CD4-positive, alpha-beta T cell treated with Interferon gamma for 1 hour (primary cell): ENCODE data around the gene OXSR1.
A peak's percentile ranks its signal among the peaks of the same experiment; 100 is the strongest.

Experiments used
- DNase-seq: peaks from one replicate; pipeline ENCODE4 v3.0.0-alpha.2; 2020

OXSR1 gene

DNA sequence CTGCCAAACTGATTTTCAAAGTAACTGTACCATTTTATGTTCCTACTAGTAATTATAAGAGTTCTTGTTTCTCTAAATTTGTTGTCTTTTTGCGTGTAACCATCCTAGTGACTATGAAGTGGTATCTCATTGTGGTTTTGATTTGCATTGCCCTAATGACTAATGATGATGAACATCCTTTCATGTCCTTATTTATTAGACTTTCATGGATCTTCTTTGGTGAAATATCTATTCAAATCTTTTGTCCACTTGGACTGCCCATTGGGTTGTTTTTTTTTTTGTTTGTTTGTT is 3.6 kb downstream of the OXSR1 start:
- no peak for DNase-seq

DNA sequence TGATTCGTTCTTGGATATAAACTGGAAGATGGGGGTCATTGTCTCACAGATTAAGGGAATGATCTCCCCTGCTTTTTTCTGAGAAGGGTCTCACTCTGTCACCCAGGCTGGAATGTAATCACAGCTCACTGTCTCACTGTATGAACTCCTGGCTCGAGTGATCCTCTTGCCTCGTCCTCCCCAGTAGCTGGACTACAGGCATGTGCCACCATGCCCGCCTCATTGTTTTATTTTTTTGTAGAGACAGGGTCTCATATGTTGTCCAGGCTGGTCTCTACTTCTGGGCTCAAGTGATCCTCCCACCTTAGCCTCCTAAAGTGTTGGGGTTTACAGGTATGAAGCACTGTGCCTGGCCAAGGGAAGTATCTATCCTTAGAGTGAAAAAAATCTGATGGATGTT is 5.4 kb downstream of the OXSR1 start:
- DNase-seq: no peak

DNA sequence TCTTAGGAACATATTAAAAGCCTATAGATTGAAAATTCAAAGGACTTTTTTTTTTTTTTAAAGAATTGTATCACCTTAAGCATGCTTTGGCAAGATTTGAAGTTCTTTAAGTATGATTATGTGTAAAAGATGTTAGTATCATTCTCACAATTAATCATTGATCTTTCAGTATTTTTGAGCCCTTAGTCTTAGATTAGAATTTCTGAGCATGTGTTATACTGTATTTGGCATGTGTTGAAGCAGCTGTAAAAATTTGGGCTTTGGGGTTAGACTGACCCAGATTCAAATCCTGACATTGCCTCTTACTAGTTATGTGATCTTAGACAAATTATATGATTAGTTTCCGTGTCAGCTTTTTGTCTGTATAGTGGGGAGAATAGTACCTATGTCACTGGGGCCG is 6.3 kb downstream of the OXSR1 start:
- DNase-seq: no peak

DNA sequence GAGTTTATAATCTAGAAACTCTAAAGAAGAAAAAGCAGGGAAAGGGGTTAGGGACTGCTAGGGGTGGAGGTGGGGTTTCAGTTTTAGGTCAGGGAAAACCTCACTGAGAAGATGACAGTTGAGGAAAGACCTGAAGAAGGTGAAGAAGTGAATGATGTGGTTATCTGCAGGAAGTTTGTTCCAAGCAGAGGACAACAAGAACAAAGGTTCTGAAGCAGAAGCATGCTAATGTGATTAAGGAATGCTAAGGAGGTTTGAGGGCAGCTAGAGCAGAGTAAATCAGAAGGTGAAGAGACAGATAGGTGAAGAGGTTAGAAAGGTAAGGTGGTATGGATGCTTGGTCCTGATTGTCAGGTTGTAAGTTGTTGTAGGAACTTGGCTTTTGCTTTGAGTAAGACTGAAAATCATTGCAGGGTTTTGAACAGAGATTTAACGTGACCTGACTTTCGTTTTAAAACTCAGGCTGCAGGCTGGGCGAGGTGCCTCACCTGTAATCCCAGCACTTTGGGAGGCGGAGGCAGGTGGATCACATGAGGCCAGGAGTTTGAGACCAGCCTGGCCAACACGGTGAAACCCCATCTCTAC is 8.6 kb downstream of the OXSR1 start:
- no peak for DNase-seq

DNA sequence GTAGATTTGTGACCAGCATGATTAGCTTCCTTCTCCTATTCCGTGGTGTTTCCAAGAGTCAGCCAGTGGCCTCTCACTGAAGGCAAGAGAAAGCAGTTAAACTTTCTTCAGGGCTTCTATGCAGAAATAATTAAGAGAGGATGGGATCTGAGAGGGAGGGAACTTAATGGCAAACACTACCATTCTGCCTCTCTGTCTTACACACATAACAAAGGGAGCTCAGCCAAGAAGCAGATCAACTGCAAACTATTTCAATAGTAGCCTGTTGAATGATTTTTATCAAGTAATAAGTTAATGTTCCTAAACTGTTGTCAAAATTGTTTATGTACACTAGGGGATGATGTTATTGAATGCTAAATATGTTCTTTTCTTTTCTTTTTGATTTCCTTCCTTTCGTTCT is 11.8 kb downstream of the OXSR1 start:
- DNase-seq: no peak

DNA sequence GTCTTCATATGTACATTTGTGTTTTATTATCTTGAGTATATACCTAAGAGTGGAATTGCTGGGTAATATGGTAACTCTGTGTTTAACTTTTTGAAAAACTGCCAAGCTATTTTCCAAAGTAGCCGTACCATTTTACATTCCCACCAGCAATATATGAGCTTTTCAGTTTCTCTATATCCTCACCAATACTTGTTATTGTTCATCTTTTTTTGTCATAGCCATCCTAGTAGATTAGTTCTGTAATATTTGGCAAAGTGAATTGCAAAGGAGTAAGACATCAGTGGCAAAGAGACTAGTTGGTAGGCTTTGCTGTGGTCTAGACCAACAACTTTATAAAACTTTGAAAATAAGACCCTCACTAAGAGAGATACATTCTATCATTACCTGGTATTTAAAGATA is 21.4 kb downstream of the OXSR1 start:
- no peak for DNase-seq

DNA sequence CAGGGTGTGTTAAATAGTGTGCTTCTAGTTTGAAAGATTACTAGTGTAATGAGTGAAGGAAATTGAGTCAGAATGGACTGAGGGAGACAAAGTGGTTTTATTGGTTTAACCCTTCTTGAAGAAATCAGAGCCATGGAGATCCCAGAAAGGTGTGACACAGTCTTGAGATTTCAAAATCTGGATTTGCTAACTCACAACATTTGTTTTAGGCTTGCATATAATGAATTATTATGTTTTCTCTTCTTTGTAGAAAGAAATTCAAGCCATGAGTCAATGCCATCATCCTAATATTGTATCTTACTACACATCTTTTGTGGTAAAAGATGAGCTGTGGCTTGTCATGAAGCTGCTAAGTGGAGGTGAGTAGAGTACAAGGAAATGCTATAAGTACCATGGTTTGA is 25.1 kb downstream of the OXSR1 start:
- DNase-seq: no peak

DNA sequence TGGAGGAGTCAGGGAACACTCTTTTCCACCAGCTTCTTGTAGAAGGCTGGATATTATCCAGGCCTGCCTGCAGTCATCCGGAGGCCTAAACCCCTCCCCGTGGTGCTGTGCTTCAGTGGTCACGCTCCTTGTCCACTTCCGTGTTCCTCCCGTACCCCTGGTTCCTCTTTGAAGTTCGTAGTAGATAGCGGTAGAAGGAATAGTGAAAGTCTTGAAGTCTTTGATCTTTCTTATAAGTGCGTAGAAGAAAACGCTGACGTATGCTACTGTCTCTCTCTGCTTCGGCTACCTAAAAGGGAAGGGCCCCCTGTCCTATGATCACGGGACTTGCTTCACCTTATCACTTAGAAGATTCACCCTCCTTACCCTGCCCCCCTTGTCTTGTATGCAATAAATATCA is 37.6 kb downstream of the OXSR1 start:
- peak; percentile 4 for DNase-seq

DNA sequence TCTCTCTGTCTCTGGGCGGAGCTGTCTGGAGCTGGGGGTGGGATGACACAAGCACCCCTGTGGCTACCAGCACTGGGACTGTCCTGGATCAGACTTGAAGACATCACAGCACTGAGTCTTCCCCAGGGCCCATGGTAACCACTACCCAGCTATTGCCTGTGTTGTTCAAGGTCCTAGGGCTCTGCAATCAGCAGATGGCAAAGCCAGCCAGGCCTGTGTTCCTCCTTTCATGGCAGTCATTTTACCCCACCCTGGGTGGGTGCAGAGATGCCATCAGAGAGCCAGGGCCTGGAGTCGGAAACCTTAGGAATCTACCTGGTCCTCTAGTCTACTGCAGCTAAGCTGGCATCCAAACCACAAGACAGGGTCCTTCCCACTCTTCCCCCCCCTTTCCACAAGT is 38.4 kb downstream of the OXSR1 start:
- no peak for DNase-seq

DNA sequence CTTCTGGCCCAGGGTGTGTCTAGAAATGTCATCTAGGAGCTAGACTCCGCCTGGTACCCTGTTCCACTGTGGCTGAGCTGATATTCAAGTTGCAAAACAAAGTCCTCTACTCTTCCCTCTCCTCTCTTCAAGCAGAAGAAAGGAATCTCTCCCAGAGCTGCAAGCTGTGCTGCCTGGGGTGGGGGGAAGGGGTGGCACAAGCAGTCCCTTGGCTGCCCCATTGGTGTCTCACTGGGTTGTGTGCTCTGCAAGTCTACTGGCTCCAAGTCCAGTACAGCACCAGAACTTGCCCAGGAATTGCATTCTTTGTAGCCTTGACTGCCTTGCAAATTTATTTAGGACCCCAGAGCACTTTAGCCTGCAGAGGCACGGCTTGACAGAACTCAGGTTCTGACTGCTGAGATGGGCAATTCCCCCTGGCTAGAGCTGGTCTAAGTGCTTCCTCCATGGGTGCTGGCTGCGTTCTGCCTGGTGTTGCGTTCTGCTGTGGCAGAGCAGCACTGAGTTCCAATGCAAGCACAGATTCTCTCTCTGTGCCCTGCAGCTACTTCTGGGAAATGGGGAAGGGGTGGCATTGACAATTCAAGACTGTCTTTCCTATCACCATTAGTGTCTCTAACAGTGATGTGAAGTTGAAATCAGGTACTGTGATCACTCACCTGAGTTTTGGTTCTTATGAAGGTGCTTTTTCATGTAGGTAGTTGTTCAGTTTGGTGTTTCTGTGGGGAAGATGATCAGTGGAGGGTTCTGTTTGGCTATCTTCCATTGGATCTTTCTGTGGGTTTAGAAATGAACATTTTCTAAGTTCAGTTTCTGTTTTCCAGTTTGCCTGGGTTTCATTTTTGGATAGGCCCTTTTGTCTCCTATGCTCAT is 39.5 kb downstream of the OXSR1 start:
- DNase-seq: no peak

DNA sequence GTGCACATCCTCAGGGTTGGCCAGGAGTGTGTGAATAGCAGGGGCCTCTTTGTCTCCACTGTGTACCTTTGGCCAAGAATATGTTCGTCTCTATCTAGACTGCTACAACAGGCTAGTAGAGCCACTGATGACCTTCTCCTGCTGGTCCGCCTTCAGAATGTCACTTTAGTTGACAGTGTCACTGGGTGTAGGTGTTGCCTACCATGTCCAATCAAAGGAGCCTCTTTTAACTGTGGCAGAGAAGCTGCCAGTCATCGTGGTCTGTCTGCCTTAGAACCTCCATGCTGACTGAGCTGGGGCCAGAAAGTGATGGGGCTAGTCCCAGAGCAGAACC is 40.1 kb downstream of the OXSR1 start:
- no peak for DNase-seq

DNA sequence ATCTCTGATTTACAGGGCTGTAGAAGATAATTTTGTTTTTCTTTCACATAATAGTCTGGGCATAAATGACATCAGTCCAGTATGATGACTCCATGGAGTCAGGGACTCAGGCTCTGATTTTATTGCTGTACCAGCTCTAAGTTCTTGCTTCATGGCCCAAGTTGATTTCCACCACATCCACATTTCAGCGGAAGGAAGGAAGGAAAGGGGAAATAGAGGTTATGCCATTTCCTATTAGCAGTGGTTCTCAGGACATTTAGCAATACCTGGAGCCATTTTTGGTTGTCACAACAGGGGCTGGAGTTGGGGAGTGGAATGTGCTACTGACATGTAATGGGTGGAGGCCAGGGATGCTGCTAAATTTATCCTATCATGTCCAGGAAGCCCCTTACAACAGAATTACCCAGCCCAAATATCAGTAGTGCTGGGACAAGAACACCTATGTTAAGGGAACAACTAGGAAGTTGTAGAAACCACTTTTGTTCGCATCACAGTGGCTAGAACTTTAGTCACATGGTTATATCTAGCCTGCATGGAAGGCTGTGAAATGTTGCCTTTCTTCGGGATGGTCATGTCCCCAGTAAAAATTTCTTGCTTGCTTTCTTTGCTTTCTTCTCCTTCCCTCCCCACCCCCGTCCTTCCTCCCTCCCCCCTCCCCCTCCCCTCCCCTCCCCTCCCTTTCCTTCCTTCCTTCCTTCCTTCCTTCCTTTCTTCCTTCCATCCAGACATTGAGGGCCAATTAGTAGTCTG is 42.1 kb downstream of the OXSR1 start:
- no peak for DNase-seq

DNA sequence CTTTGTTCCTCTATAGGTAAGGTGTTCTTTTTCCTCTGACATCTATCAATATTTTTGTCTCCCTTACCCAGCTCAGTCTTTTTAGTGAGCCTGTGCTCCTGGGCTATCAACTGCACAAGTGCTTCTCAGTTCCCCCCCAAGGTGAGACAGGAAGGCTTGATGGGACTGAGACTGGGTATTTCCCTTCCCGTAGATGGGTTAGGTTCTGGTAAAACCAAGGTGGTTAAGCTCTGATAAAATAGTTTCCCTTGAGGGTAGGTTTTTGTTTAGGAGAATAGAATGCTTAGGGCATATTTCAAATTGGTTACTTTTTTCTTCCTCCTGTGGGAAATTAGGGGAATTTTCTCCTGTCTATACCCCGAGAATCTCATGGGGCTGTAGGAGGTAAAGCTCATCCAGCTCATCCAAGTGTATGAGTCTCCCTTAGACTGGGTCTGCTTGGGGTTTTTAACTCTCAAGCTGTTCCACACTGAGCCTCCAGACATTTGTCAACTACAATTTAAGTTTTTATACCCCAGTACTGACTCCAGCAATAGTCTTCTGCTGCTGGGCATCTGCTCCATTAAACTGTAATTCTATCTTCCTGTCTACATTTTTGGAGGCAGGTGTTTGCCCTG is 44.9 kb downstream of the OXSR1 start:
- no peak for DNase-seq

DNA sequence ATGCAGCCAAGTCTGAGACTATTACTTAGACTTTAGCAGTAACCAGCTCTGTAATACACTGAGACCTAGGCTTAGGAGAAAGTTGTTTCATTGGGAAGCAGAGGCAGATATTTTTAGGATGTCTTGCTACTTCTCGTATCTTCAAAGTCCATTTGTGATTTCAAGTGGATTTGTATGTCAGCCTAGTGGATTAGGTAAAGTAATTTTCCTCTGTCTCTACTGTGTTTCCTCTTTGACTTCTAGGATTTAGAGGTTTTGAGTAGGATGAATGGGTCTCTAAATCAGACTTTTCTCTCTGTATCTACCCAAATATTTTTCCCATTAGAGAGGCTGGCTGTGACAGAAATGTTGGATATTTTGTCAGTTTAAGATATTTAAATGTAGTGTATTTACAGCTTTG is 46.8 kb downstream of the OXSR1 start:
- DNase-seq: no peak

DNA sequence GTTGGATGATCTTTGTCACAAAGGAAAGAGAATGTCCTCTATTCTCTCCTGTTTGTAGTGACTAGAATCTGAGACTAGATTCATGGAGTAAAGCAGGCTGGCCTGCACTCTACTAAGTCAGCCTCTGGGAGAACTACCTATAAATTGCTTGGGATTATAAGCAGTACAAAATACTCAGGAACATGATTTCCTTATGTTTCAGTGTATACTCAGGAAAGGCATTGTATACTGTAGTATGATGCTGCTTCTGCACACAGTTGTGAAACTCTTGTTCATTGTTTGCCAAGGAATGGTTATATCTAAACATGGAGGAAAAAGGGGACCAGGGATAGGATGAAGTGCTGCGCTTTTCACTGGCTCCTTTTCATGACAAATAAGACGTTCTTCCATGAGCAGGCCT is 49.2 kb downstream of the OXSR1 start:
- DNase-seq: no peak

DNA sequence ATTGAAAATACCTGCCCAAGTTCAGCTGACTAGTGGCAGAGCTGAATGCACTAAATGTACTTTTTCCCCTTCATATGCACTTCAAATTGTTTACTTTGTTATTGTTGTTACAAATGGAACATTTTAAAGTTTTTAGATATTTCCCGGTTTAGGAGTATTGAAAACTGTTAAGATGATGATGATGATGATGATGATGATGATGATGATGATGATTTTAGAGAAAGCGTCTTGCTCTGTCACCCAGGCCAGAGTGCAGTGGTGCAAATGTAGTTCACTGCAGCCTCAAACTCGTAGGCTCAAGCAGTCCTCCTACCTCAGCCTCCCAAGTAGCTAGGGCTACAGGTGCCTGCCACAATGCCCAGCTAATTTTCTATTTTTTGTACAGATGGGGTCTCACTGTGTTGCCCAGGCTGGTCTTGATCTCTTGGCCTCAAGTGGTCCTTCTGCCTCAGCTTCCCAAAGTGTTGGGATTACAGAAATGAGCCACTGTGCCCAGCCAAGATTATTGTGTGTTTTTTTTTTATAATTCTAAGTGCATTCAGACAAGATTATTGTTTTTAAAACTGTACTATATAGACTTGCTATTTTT is 54.4 kb downstream of the OXSR1 start:
- no peak for DNase-seq

DNA sequence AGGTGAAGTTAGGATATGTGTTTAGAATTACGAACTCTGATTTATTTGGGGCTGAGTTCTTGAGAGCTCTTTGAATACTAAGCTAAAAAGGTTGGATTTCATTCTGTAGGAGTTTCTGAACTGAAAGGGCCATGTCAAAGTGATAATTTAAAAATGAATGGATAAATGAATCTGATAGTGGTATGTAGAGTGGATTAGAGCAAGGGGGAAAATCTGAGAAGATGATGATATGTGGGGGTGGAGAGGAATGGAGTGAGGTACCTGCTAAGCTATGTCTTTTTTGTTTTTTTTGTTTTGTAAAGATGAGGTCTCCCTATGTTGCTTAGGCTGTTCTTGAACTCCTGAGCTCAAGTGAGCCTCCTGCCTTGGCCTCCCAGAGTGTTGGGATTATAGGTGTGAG is 55.7 kb downstream of the OXSR1 start:
- no peak for DNase-seq

DNA sequence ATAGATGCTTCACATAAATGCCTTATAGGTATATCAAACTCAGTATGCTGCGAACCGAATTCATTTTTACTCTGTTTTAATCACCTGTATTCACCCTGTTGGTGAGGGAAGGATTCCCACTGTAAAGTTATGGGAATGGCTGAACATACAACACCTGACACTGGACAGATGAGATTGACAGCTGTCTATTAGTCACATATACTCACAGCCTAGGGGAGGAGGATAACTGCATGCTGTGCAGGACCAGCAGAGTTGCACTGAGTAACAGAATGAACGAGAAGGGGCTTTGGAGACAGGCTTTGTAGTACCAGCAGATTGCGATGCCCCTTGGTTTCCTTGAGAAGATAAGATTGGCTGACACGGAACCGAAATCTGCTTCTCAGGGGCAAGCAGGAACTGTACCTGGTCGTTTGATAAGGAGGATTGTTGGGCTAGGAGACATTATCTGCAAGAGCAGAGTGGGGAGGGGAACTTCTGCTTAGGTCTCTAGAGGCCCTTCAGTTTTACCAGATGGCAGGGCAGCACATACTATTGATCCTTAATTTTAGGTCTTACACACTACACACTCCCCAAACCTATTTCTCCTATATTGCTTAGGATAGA is 56.8 kb downstream of the OXSR1 start:
- DNase-seq: no peak

DNA sequence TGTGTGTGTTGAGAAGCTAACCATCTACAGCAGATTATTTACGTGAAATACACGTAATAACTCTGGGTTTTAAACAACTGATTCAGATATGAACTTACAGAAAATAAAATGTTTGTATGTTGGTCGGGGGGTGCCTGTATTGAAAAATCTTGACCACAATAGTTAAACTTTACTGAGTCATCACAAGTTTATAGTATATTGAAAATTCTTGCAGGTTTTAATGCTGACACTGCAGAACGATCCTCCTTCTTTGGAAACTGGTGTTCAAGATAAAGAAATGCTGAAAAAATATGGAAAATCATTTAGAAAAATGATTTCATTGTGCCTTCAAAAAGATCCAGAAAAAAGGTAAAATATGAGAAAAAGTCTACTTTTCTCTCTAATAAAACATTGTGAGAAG is 59.0 kb downstream of the OXSR1 start:
- DNase-seq: no peak

DNA sequence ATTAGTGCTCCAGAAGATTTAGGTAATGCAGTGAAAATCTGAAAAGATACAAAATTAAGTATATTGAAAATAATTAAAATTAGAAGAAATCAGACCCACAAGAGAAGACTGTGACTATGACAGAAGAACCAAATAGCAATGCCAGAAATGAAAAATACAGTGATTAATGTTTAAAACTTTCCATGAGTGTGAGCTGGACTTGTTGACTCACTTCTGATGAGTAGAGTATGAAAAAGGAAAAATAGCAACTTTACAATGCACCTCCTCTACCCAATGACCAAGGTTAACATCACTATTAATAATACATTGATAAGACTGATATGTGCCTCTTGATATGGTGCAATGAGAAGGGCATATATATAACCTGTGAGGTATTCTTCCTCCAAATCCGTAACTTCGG is 60.9 kb downstream of the OXSR1 start:
- DNase-seq: no peak

DNA sequence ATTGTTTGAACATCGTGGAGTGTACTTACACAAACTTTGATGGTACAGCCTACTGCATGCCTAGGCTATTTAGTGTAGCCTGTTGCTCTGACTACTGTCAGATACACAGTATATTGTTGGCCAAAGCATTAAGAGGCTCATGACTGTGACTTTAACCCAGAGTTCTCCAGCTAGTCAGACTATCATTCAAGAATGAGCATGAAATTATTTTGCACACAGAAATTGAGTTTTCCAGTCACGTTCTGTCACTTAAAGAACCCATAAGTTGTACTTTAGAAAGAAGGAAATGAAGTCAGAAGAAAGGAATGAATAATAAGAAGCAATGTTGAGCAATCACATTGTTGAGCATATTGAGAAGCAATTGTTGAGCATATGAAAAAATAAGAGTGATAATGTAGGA is 62.7 kb downstream of the OXSR1 start:
- no peak for DNase-seq

DNA sequence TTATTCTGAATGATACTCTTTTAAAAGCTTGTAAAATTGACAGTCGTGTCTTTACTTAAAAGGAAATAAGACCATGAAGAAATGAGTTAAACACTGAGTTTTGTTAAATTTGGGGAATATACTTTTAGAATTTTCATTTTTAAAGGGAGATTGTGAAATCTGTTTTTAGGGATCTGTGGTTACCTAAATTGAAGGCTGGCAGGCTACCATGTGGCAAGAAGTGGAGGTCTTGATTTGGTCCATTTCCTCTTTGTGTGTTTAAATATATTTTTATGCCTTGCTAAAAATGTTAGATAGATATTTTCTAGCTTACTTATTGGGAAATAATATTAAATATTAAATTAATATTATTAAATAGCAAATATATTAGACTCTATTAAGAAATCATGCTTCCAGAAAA is 63.7 kb downstream of the OXSR1 start:
- no peak for DNase-seq

DNA sequence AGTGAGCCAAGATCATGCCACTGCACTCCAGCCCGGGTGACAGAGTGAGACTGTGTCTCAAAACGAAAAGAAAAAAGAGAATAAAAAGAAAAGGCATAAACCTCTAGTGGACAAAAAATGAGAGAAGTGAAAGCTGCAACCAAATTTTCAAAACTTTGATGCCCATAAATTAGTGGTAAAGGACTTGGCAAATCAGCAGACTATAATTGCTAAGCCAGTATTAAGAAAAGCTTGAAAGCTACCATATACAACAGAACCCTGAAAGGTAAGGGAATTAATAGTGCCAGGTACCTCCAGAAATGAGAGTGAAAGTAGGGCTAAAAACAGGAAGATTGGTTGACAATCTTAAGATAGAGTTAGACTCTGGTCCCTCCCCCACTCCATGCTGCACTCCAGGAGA is 67.4 kb downstream of the OXSR1 start:
- no peak for DNase-seq
